ENCODE measurements around the gene TNNT3. TPM values are rescaled to one million over a fixed set of nuclear protein-coding genes. Genes with fewer than 3 reads are reported as not detected.

TNNT3 gene
- total RNA-seq, 2 donors from 2014 or later: 4.5 to 8.4 TPM

GRCh38 chr11:1987024-1987423, 67.5 kb downstream of the TNNT3 start:
- H3K9me3 ChIP-seq: no peaks in the 10 kb centered on the region
- H3K27me3 ChIP-seq (replicated peaks; ENCODE audit: insufficient read depth): no peaks in the 10 kb centered on the region
- intact Hi-C loops (cut with DNase I): no loop called here
- no peak overlapping the region for H3K27ac ChIP-seq
- no peaks in the 10 kb centered on the region for H3K36me3 ChIP-seq
- TF ChIP-seq POLR2AphosphoS5 (IDR thresholded peaks at IDR 0.05) (no peak), POLR2A (IDR thresholded peaks at IDR 0.05) (no peak)
- H3K4me3 ChIP-seq: no peak overlapping the region
- H3K4me1 ChIP-seq (replicated peaks): no peaks in the 10 kb centered on the region
- DNase-seq (ENCODE audit: low spot score): no peak
- no CpG with 5 or more reads among the region's 6 CpGs for WGBS

DNA sequence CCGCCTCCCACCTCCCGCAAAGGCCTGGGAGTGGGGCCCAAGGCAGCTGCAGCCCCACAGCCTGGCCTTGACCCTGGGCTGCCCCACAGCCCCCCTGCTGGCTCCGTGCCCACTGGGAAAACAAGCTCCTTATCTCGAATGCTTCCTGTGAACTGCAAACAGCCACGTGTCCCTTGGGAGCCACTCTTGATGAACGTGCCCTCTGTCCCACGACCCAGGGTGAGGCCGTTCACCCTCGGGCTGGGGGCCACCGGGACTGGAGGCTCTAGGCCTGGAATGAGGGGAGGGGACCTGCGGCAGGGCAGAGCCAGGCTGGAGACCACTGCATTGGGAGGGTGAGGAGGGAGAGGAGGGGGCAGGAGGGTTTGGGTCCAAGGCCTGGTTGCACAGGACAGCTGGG, 68.7 kb downstream of the TNNT3 start:
- Histone ChIP-seq H3K4me3 (no peak overlapping the region), H3K27ac (no peak overlapping the region), H3K4me1 (replicated peaks) (no peaks in the 10 kb centered on the region), H3K9me3 (no peaks in the 10 kb centered on the region), H3K36me3 (no peaks in the 10 kb centered on the region), H3K27me3 (replicated peaks; ENCODE audit: insufficient read depth) (no peaks in the 10 kb centered on the region)
- TF ChIP-seq POLR2AphosphoS5 (IDR thresholded peaks at IDR 0.05): no peak
- TF ChIP-seq CTCF (IDR thresholded peaks at IDR 0.05): no peak
- TF ChIP-seq POLR2A (IDR thresholded peaks at IDR 0.05): no peak
- intact Hi-C loops (cut with DNase I): no loop called here
- WGBS: no CpG with 5 or more reads among the region's 11 CpGs
- DNase-seq (ENCODE audit: low spot score): no peak

Small RNA genes lying within 50 kb of the gene (microRNA-seq; reads per million reads assigned to microRNA genes)
- gene MIR7847: not detected

Other genes starting within 250 kb of the TNNT3 start
- gene KRTAP5-6, start 222.5 kb upstream of the TNNT3 start, total RNA-seq: not detected
- gene IFITM10, start 169.1 kb upstream of the TNNT3 start, total RNA-seq: 1 to 10 TPM; 2.6 to 3.1 TPM
- 100 to 1,000 TPM; 497 to 983 TPM for gene CTSD, start 155.8 kb upstream of the TNNT3 start, total RNA-seq
- gene SYT8, start 84.7 kb upstream of the TNNT3 start, total RNA-seq: 1 to 10 TPM; 1.7 to 4.1 TPM
- 1 to 10 TPM in 1 of 2 donors, not detected in 1; 5.5 TPM for gene TNNI2, start 80.7 kb upstream of the TNNT3 start, total RNA-seq
- gene LSP1, start 66.6 kb upstream of the TNNT3 start, total RNA-seq: 10 to 100 TPM in 1 of 2 donors, 1 to 10 TPM in 1; 6.7 to 11.6 TPM
- gene PRR33, start 27.8 kb upstream of the TNNT3 start, total RNA-seq: under 1 TPM in 1 of 2 donors, not detected in 1; 0.17 TPM
- gene MRPL23, start 27.6 kb downstream of the TNNT3 start, total RNA-seq: 100 to 1,000 TPM; 155 to 162 TPM
- 100 to 1,000 TPM; 126 to 163 TPM for gene H19, start 78.1 kb downstream of the TNNT3 start, total RNA-seq
- gene IGF2, start 219.7 kb downstream of the TNNT3 start, total RNA-seq: 10 to 100 TPM in 1 of 2 donors, 1 to 10 TPM in 1; 4.1 to 80.7 TPM
- gene INS, start 241.5 kb downstream of the TNNT3 start, total RNA-seq: not detected

Measured in prostate gland (tissue), 2 donors.